Endodermal cell (in vitro differentiated cells): Measurements from ENCODE around the gene AKT1. TPM values are rescaled to one million over a fixed set of nuclear protein-coding genes. Genes with fewer than 3 reads are reported as not detected.
A peak's percentile ranks its signal among the peaks of the same experiment; 100 is the strongest.

Experiments
- DNase-seq: peaks from one replicate; pipeline ENCODE4 v3.0.0-alpha.2; 2017
- H3K27ac ChIP-seq: 2 replicates; pipeline ENCODE4 v1.5.1; 2013; ENCODE audit warnings: mild to moderate bottlenecking, low read depth, low read length, moderate library complexity
- H3K27me3 ChIP-seq: 2 replicates; pipeline ENCODE4 v1.6.1; 2013; ENCODE audit warnings: mild to moderate bottlenecking, low read length, moderate library complexity; ENCODE audit not compliant: insufficient read depth, control insufficient read depth, poor library complexity, severe bottlenecking
- H3K36me3 ChIP-seq: 2 replicates; pipeline ENCODE4 v1.7.0; 2013; ENCODE audit warnings: mild to moderate bottlenecking, low read length, moderate library complexity; ENCODE audit not compliant: control insufficient read depth, insufficient read depth
- H3K4me1 ChIP-seq: one replicate; pipeline ENCODE4 v1.7.0; 2013; ENCODE audit warnings: low read length; ENCODE audit not compliant: control insufficient read depth, insufficient read depth
- H3K4me3 ChIP-seq: 2 replicates; pipeline ENCODE4 v1.5.1; 2013; ENCODE audit warnings: mild to moderate bottlenecking, low read length, moderate library complexity
- H3K9ac ChIP-seq: 2 replicates; pipeline ENCODE4 v1.6.1; 2013; ENCODE audit warnings: mild to moderate bottlenecking, low read length, moderate library complexity; ENCODE audit not compliant: poor library complexity, severe bottlenecking; ENCODE audit errors: extremely low read depth
- H3K9me3 ChIP-seq: 2 replicates; pipeline ENCODE4 v1.6.1; 2013; ENCODE audit warnings: mild to moderate bottlenecking, low read length, moderate library complexity; ENCODE audit not compliant: control insufficient read depth
- H3K27ac Mint-ChIP-seq: 2 replicates; pipeline ENCODE4 v1.8.0; 2020; ENCODE audit warnings: mixed read lengths
- H3K27me3 Mint-ChIP-seq: 2 replicates; pipeline ENCODE4 v1.8.0; 2021; ENCODE audit warnings: mild to moderate bottlenecking, mixed read lengths; ENCODE audit not compliant: insufficient read depth
- H3K36me3 Mint-ChIP-seq: 2 replicates; pipeline ENCODE4 v1.8.0; 2020; ENCODE audit warnings: low read depth, mixed read lengths
- H3K4me1 Mint-ChIP-seq: 2 replicates; pipeline ENCODE4 v1.8.0; 2020; ENCODE audit warnings: mixed read lengths
- H3K4me3 Mint-ChIP-seq: 2 replicates; pipeline ENCODE4 v1.8.0; 2020; ENCODE audit warnings: mild to moderate bottlenecking, moderate library complexity, mixed read lengths
- H3K9me3 Mint-ChIP-seq: 2 replicates; pipeline ENCODE4 v1.8.0; 2020; ENCODE audit warnings: mild to moderate bottlenecking, mixed read lengths
- WGBS, 2 experiments: methylation state at CpG; one replicate each; pipeline versions ENCODE4 v1.1.5 to v1.1.7; 2013; ENCODE audit warnings: missing lambda C conversion rate in 2 of 2, mixed read lengths in 1 of 2; ENCODE audit not compliant: insufficient coverage in 1 of 2, insufficient read length in 1 of 2; 5-methylcytosine and 5-hydroxymethylcytosine counted together
- total RNA-seq, 2 donors: library from RNA; stranded (reverse); fragmentation: NEBNext Ultra II Directional in 1 of 2; extraction: Animal tissue kit (Norgen Biotek cat#: 25700) in 1 of 2; gene quantifications; 2 replicates in 1 of 2; 3 replicates in 1 of 2; pipeline ENCODE4 v1.2.1, GENCODE V29; 2021
- TF ChIP-seq, protein P1 (sequence below): fragments of 200-600 bp; sonication (generic); conservative IDR thresholded peaks from 2 replicates; pipeline ENCODE4 v1.5.0; 2021; ENCODE audit warnings: antibody characterized with exemption, mild to moderate bottlenecking

Gene AKT1
- total RNA-seq, 2 donors from 2014 or later: 133 to 152 TPM

DNA sequence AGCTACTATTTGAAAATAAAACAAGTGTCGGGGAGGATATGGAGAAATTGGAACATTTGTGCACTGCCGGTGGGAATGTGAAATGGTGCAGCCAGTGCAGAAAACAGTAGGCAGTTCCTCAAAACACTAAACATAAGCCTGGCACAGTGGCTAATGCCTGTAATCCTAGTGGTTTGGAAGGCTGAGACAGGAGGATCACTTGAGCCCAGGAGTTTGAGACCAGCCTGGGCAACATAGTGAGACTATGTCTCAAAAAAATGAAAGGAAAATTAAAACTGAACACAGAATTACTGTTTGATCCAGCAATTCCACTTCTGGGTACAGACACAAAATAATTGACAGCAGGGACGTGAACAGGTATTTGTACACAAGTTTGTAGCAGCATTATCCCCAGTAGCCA, 30.0 kb downstream of the AKT1 start:
- Histone ChIP-seq H3K4me3 (peak overlapping the region; percentile 42), H3K27ac (no peak overlapping the region), H3K27me3 (no peaks in the 10 kb centered on the region), H3K4me1 (no peaks in the 10 kb centered on the region), H3K9ac (no peak overlapping the region), H3K36me3 (peaks cover 13% of the 10 kb centered on the region), H3K9me3 (peaks cover 12% of the 10 kb centered on the region)
- no peaks in the 10 kb centered on the region for H3K27me3 Mint-ChIP-seq
- peaks cover 3% of the 10 kb centered on the region for H3K4me1 Mint-ChIP-seq
- H3K4me3 Mint-ChIP-seq: no peak overlapping the region
- 93 to 100% methylated on average over 1 to 3 of the region's 3 CpGs for WGBS, 2 experiments
- H3K9me3 Mint-ChIP-seq: peaks cover 14% of the 10 kb centered on the region
- no peak for DNase-seq
- peaks cover 41% of the 10 kb centered on the region for H3K36me3 Mint-ChIP-seq
- TF ChIP-seq, protein P1, sequence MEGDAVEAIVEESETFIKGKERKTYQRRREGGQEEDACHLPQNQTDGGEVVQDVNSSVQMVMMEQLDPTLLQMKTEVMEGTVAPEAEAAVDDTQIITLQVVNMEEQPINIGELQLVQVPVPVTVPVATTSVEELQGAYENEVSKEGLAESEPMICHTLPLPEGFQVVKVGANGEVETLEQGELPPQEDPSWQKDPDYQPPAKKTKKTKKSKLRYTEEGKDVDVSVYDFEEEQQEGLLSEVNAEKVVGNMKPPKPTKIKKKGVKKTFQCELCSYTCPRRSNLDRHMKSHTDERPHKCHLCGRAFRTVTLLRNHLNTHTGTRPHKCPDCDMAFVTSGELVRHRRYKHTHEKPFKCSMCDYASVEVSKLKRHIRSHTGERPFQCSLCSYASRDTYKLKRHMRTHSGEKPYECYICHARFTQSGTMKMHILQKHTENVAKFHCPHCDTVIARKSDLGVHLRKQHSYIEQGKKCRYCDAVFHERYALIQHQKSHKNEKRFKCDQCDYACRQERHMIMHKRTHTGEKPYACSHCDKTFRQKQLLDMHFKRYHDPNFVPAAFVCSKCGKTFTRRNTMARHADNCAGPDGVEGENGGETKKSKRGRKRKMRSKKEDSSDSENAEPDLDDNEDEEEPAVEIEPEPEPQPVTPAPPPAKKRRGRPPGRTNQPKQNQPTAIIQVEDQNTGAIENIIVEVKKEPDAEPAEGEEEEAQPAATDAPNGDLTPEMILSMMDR: no peak
- no peak overlapping the region for H3K27ac Mint-ChIP-seq

DNA sequence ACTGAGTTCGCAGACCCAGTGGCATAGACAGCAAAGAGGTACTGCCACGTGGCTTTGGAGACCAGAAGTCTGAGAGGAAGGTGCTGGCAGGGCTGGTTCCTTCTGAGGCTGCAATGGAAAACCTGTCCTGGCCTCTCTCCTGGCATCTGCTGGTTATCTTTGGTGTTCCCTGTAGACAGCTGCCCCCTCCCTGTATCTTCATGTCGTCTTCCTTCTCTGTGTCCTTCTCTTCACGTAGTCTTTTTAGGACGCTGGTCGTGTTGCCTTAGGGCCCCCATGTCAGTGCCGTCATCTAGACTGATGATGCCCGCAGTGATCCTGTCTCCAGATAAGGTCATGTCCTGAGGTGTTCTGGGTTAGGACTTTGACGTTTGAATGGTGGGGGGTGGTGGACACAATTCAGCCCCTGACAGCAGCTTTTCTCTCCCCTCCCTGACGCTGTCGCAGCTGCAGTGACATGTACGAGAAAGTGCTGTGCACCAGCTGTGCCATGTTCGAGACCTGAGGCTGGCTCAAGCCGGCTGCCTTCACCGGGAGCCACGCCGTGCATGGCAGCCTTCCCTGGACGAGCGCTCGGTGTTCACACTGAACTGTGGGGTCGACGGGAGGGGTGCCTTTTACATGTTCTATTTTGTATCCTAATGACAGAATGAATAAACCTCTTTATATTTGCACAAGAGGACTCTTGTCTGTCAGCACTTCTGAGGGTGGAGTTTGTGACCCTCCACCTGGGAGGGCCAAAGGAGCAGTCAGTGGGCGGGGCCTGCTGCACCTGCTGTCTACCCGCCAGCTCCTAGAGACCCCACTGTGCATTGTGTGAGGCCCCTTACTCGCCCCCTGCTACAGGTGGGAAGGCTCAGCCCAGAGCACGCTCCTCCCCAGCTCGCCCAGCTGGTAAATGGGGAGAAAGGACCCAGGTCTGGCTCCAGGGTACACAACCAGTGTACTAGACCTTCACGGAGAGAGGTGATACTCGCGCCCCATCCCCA, 36.3 kb downstream of the AKT1 start:
- no peak overlapping the region for H3K9ac ChIP-seq
- no peaks in the 10 kb centered on the region for H3K9me3 Mint-ChIP-seq
- H3K9me3 ChIP-seq: no peaks in the 10 kb centered on the region
- H3K36me3 ChIP-seq: peaks cover 53% of the 10 kb centered on the region
- H3K4me1 Mint-ChIP-seq: peaks cover under 1% of the 10 kb centered on the region
- H3K27me3 Mint-ChIP-seq: no peaks in the 10 kb centered on the region
- no peaks in the 10 kb centered on the region for H3K4me1 ChIP-seq
- 92 to 95% methylated on average over 16 to 30 of the region's 30 CpGs for WGBS, 2 experiments
- no peaks in the 10 kb centered on the region for H3K27me3 ChIP-seq
- H3K36me3 Mint-ChIP-seq: peaks cover 48% of the 10 kb centered on the region
- TF ChIP-seq, protein P1: no peak
- DNase-seq: no peak
- H3K4me3 Mint-ChIP-seq: no peak overlapping the region
- H3K27ac ChIP-seq: no peak overlapping the region
- H3K4me3 ChIP-seq: no peak overlapping the region
- no peak overlapping the region for H3K27ac Mint-ChIP-seq

DNA sequence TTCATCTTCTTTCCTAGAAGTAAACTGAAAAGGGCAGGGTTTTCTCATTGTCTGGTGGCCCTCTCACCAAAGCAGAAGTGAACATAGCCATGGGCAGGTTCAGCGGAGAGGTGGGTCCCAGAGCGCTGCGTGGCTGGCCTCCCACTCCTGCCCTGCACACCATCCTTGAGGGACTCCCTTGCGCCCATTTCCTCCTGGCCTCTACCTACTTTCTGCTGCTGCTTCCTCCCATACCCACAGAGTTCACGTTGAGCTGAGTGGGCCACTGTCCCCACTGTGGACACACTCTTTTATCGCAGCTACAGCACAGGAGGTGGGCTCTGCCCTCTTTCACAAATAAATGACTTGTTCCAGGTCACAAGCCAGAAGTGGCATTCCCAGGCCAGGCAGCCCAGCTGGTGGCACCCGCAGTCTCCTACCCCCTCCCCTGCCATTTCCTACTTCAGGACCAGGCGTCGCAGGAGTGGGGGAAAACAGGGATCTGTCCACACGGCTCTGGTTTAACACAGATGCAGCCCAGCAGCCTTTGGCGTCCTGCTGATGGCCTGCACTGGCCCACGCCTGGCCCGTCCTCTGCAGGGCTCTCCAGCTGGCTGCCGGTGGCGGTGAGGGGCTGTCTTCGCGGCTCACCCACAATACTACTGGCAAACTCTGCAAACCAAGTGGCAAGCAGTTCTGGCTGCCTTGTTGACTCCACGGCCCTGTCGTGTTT, 37.7 kb downstream of the AKT1 start:
- no peak overlapping the region for H3K27ac Mint-ChIP-seq
- H3K4me1 Mint-ChIP-seq: peaks cover 8% of the 10 kb centered on the region
- TF ChIP-seq, protein P1: no peak
- H3K4me3 ChIP-seq: no peak overlapping the region
- no peak overlapping the region for H3K9ac ChIP-seq
- WGBS, 2 experiments: 92 to 95% methylated on average over 18 to 19 of the region's 19 CpGs
- no peaks in the 10 kb centered on the region for H3K9me3 Mint-ChIP-seq
- H3K27me3 Mint-ChIP-seq: no peaks in the 10 kb centered on the region
- no peaks in the 10 kb centered on the region for H3K27me3 ChIP-seq
- DNase-seq: no peak
- H3K36me3 Mint-ChIP-seq: peaks cover 44% of the 10 kb centered on the region
- no peak overlapping the region for H3K4me3 Mint-ChIP-seq
- H3K4me1 ChIP-seq: no peaks in the 10 kb centered on the region
- H3K27ac ChIP-seq: no peak overlapping the region
- H3K9me3 ChIP-seq: no peaks in the 10 kb centered on the region
- H3K36me3 ChIP-seq: peaks cover 53% of the 10 kb centered on the region
